ENCODE data around the gene BBS1.
"Not testable (repeated sequence)": the region's sequence is repeated elsewhere in the genome, so short reads cannot be mapped to it uniquely, and the experiment has no call there.

The BBS1 gene

DNA sequence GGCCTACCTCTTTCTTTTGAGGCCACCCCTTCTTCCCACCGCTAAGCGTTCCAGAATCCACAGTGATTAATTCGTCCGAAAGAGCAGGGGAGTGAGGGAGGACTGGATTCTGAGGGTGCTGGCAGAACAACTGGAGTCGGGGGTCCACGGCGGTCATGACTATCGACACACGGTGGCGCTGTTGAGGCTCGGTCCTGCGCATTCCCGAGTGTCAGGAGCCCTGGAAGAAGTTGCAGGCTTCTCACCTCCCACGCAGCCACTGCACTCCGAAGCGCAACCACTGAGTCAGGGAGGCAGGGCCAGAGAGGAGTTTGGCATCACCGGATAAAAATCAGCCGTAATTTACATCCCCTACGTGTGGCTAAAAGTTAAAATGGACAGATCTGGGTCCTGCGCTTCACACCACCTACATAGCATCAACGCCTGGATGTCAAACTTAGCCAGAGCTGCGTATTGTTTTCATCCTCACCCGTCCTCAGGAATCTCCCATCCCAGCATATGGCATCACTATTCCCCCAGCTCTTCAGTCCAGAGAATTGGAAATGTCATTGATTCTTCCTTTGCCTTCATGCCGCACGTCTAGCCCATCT, 68.7 kb downstream of the BBS1 start:
- peak; percentile 83 for DNase-seq (ENCODE audit: low spot score)

DNA sequence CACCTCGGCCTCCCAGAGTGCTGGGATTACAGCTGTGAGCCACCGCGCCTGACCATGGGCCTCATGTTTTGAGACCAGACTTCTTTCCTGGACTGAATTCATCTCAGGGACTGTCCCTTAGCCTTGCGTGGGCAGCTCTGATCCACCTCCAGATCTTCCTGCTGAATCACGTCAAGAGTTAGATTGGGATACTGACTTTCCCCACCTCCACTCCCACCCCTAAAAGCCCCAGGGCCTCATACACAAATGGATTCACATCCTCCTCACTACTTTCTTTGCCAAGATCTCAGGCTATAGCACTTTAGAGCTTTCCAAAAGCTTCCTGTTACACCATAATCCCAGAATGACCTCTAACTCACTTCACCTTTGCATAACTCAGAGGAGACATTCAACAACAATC, 70.4 kb downstream of the BBS1 start:
- DNase-seq (ENCODE audit: low spot score), result no peak

DNA sequence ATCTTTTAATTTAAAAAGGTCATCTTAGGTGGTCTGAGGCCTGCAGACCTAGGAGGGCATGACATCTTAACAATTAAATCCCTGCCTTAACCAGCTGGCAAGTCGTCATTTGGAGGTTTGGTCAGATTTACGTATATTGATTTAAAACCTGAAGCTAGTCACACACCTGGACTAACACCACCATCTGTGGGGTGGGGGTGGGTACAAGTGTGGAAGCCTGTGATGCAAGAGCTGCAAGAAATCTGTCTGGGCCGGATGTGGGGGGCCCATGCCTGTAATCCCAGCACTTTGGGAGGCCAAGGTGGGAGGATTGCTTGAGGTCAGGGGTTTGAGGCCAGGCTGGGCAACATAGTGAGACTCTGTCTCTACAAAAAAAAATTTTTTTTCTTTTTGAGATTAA, 70.8 kb downstream of the BBS1 start:
- DNase-seq (ENCODE audit: low spot score), result no peak

DNA sequence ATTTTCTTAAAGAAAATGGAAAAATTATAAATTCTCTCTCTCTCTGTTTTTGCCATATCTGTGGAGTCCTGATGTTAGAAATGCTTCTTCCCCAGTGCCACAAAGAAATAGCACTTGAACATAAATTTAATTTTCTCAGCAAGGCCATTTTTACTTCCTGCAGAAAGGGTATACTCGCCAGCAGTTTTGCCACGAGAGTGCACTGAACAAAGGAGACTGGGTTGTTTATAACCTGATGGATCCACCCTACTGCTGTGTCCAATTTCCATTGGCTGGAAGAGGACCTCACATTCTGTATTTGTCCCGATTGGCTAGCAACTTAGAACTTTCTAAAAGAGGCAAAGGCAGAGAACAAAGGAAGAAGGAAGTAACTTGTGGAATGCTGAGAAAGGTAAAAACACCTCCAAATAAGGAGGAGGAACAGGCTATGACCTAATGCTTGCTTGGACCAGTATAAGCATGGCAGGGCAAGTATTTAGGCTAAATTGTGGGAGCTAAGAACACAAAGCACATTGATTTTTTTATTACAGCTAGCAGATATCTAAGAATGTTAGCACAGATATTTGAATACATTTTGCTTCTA, 72.2 kb downstream of the BBS1 start:
- DNase-seq (ENCODE audit: low spot score), result not testable (repeated sequence)

All from hematopoietic multipotent progenitor cell treated with erythropoietin and hydrocortisone succinate and interleukin-3 and kit ligand, for 17 days (in vitro differentiated cells).